ENCODE data around the gene PRKN. TPM values are rescaled to one million over a fixed set of nuclear protein-coding genes. Genes with fewer than 3 reads are reported as not detected.

Gene PRKN
- total RNA-seq, 4 donors from 2014 or later, result 6.3 to 11.9 (median 9.5) TPM

DNA sequence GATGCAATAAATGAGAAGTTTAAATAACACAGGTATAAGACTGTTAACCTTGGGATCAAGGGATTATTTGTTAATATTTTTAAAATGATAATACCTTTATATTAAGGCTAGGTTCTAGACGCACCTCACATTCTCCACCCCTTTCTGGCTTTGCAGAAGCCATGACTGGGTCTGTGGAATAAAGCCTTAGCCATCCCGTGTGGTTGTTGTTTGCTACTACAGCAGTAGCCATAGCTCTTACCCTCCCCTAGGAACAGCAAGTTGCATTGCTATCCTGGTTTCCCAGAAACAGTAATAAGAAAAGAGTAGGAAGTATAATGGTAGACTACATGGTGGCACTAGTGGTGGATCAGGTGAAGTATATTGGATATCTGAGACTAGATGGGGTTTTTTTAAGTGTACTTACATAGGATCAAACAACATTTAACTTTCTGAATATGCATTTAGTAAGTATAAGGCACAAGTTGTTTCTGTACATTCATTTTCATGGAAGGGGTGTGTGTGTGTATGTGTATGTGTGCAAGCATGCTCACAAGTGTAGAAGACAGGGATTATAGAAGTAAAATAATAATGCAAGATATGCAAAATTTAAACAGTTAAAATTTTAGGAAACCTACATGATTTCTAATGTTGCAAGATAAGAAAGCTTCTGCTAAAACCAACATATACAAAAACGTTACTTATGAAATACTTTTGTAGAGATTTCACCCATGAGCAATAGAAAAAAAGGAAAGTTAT, 384.2 kb downstream of the PRKN start:
- DNase-seq (ENCODE audit: low spot score in 2 of 2), result no peak
- H3K4me3 ChIP-seq (ENCODE audit: low read depth, poor library complexity, severe bottlenecking), result no peak overlapping the region
- intact Hi-C loops (cut with DNase I; ENCODE audit: low total_unique reads), result no loop called here
- TF ChIP-seq POLR2A (IDR thresholded peaks at IDR 0.05), result no peak
- TF ChIP-seq, protein P1, sequence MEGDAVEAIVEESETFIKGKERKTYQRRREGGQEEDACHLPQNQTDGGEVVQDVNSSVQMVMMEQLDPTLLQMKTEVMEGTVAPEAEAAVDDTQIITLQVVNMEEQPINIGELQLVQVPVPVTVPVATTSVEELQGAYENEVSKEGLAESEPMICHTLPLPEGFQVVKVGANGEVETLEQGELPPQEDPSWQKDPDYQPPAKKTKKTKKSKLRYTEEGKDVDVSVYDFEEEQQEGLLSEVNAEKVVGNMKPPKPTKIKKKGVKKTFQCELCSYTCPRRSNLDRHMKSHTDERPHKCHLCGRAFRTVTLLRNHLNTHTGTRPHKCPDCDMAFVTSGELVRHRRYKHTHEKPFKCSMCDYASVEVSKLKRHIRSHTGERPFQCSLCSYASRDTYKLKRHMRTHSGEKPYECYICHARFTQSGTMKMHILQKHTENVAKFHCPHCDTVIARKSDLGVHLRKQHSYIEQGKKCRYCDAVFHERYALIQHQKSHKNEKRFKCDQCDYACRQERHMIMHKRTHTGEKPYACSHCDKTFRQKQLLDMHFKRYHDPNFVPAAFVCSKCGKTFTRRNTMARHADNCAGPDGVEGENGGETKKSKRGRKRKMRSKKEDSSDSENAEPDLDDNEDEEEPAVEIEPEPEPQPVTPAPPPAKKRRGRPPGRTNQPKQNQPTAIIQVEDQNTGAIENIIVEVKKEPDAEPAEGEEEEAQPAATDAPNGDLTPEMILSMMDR (IDR thresholded peaks at IDR 0.05), result no peak
- WGBS, 2 donors, result 55 to 63% methylated on average over 3 of the region's 3 CpGs

DNA sequence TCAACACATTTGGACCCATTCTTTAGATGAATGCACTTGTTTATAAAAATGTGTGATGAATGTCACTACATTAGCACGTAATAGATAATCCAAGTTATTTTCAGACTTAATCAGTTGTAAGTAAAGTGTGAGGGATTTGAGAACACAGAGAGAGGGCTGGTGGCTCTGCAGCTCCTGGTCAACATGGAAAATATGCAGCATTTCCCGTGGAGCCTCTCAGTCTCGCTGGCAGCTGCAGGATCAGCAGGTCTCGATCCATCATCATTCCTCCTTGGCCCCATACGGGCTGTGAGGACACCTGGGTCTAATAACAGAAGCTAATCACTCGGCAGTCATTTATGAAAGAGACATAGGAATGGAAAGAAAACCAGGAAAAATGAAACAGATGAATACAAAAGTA, 390.2 kb downstream of the PRKN start:
- no peak overlapping the region for H3K4me3 ChIP-seq (ENCODE audit: low read depth, poor library complexity, severe bottlenecking)
- no peak for DNase-seq (ENCODE audit: low spot score in 2 of 2)
- intact Hi-C loops (cut with DNase I; ENCODE audit: low total_unique reads), result no loop called here
- no peak for TF ChIP-seq POLR2A (IDR thresholded peaks at IDR 0.05)
- TF ChIP-seq, protein P1 (IDR thresholded peaks at IDR 0.05), result no peak
- 78 to 84% methylated on average over 6 of the region's 6 CpGs for WGBS, 2 donors

DNA sequence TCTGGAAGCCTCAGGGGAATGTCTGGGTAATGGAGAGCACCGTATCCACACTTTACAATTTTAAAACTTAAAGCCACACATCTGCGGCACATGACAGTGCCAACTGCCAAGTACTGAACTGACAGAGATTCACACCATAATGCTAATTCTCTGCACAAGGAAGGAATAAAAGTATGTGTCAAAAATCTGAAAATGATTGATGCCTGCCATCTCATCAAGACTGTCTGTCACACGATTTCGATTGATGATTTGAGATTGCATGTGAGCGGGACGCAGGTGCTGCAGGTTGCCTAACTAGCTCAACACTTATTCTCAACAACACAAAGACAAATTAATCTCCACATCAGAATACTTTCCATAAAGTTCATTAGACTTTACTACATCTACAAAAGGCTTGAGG, 391.2 kb downstream of the PRKN start:
- TF ChIP-seq POLR2A (IDR thresholded peaks at IDR 0.05), result no peak
- TF ChIP-seq, protein P1 (IDR thresholded peaks at IDR 0.05), result no peak
- intact Hi-C loops (cut with DNase I; ENCODE audit: low total_unique reads), result no loop called here
- H3K4me3 ChIP-seq (ENCODE audit: low read depth, poor library complexity, severe bottlenecking), result no peak overlapping the region
- no peak for DNase-seq (ENCODE audit: low spot score in 2 of 2)
- 91 to 93% methylated on average over 6 of the region's 6 CpGs for WGBS, 2 donors

DNA sequence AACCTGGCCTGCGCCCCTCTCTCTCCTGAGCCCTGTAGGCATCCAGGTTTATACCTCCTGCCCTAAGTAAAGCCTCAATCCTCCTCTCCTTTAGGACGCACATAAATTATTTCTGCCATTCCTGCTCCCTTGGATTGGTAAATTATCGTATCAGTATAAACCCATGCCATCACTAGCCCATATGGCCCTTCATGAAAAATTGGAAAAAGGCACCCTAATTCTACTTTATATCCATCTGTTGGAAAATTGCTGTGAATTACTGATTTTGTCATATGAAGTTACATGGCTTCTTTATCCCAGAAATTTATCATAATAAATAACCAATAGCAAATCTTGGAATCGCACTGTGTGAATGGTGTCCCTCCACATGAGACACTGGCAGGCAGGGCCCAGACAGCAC, 395.2 kb downstream of the PRKN start:
- H3K4me3 ChIP-seq (ENCODE audit: low read depth, poor library complexity, severe bottlenecking), result no peak overlapping the region
- intact Hi-C loops (cut with DNase I; ENCODE audit: low total_unique reads), result no loop called here
- DNase-seq (ENCODE audit: low spot score in 2 of 2), result no peak
- 93 to 97% methylated on average over 4 of the region's 4 CpGs for WGBS, 2 donors
- no peak for TF ChIP-seq POLR2A (IDR thresholded peaks at IDR 0.05)
- TF ChIP-seq, protein P1 (IDR thresholded peaks at IDR 0.05), result no peak

DNA sequence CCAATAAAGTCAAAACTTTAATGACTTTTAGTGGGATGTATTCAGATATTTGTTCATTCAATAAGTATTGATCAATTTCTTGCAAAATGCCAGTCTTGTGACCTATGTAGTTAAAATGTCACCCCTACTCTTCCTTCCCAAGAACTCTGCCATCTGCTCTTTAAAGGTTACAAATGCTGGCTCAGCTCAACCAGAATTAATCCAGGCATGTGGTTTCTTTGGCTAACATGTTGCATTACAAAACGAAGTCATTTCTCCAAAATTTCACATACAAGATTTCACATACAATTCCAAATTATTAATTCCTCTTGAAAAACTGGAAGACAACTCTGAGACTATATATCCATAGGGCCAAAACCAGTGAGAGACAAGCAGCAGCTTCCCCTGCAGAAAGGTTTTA, 395.7 kb downstream of the PRKN start:
- intact Hi-C loops (cut with DNase I; ENCODE audit: low total_unique reads), result no loop called here
- TF ChIP-seq, protein P1 (IDR thresholded peaks at IDR 0.05), result no peak
- TF ChIP-seq POLR2A (IDR thresholded peaks at IDR 0.05), result no peak
- no peak overlapping the region for H3K4me3 ChIP-seq (ENCODE audit: low read depth, poor library complexity, severe bottlenecking)
- 56 to 57% methylated on average over 1 of the region's 1 CpG for WGBS, 2 donors
- no peak for DNase-seq (ENCODE audit: low spot score in 2 of 2)

DNA sequence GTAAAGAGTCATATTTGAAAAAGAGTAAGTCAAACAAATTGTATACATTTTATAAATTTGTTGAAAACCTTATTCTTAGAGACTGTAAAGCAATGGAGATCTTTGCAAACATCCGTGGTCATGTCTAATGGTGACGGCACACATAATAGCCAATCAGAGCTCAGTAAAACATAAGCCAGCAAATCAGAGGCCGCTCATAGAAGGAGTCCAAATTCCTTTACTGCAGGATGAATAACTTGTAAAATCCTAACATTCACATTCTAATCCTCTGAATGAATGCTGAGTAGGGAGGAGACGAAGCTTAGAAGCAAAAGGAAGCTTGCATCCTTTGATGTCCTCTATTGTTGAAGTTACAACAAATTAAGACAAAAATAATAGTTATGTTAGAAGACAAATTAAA, 401.7 kb downstream of the PRKN start:
- intact Hi-C loops (cut with DNase I; ENCODE audit: low total_unique reads), result no loop called here
- no peak overlapping the region for H3K4me3 ChIP-seq (ENCODE audit: low read depth, poor library complexity, severe bottlenecking)
- DNase-seq (ENCODE audit: low spot score in 2 of 2), result no peak
- TF ChIP-seq, protein P1 (IDR thresholded peaks at IDR 0.05), result no peak
- TF ChIP-seq POLR2A (IDR thresholded peaks at IDR 0.05), result no peak
- WGBS, 2 donors, result 86 to 91% methylated on average over 4 of the region's 4 CpGs
